HG03103 (cell line): ENCODE measurements around the gene APBB2.
A peak's percentile ranks its signal among the peaks of the same experiment; 100 is the strongest.

Source experiments
- ATAC-seq: cut with Tn5 transposase; IDR thresholded peaks from one replicate; pipeline ENCODE4 v1.9.1; 2021; ENCODE audit warnings: low read depth; ENCODE audit not compliant: unreplicated experiment

The APBB2 gene

GRCh38 chr4:40881851-40882250, 332.5 kb downstream of the APBB2 start:
- ATAC-seq = no peak

GRCh38 chr4:40881096-40881495, 333.2 kb downstream of the APBB2 start:
- no peak for ATAC-seq

GRCh38 chr4:40878548-40879055, 335.7 kb downstream of the APBB2 start:
- ATAC-seq = no peak

- ATAC-seq = no peak
These were observed 337.3 kb downstream of the APBB2 start for GRCh38 chr4:40877081-40877480.

- ATAC-seq = no peak
These were observed 338.7 kb downstream of the APBB2 start for GRCh38 chr4:40875507-40876150.

- ATAC-seq = no peak
These were observed 339.4 kb downstream of the APBB2 start for GRCh38 chr4:40874901-40875300.

GRCh38 chr4:40874331-40874730, 340.0 kb downstream of the APBB2 start:
- ATAC-seq = no peak

GRCh38 chr4:40871695-40872250, 342.6 kb downstream of the APBB2 start:
- ATAC-seq = no peak

GRCh38 chr4:40870150-40870549, 344.2 kb downstream of the APBB2 start:
- no peak for ATAC-seq

- ATAC-seq = no peak
These were observed 348.6 kb downstream of the APBB2 start for GRCh38 chr4:40865696-40866095.

- no peak for ATAC-seq
These were observed 349.8 kb downstream of the APBB2 start for GRCh38 chr4:40864531-40864930.

GRCh38 chr4:40858962-40859361, 355.4 kb downstream of the APBB2 start:
- no peak for ATAC-seq

GRCh38 chr4:40857956-40858355, 356.4 kb downstream of the APBB2 start:
- ATAC-seq = no peak

- ATAC-seq = peak; percentile 92
These were observed 357.4 kb downstream of the APBB2 start for GRCh38 chr4:40856840-40857362.

GRCh38 chr4:40856277-40856839, 358.0 kb downstream of the APBB2 start:
- no peak for ATAC-seq

GRCh38 chr4:40850496-40850895, 363.8 kb downstream of the APBB2 start:
- ATAC-seq = no peak

- ATAC-seq = no peak
These were observed 365.4 kb downstream of the APBB2 start for GRCh38 chr4:40848940-40849339.

GRCh38 chr4:40848251-40848650, 366.1 kb downstream of the APBB2 start:
- no peak for ATAC-seq

- ATAC-seq = no peak
These were observed 367.8 kb downstream of the APBB2 start for GRCh38 chr4:40846532-40846931.

GRCh38 chr4:40845154-40845835, 369.0 kb downstream of the APBB2 start:
- no peak for ATAC-seq

GRCh38 chr4:40844261-40844660, 370.1 kb downstream of the APBB2 start:
- no peak for ATAC-seq
